Neural progenitor cell (in vitro differentiated cells): ENCODE data around the gene GRIP1.

Source experiments
- CTCF ChIP-seq: fragments of 200-600 bp; sonication (generic); IDR thresholded peaks from 2 replicates; pipeline ENCODE4 v1.5.1; 2017; ENCODE audit warnings: antibody characterized with exemption, mild to moderate bottlenecking
- EZH2 ChIP-seq: fragments of 200-600 bp; sonication (generic); IDR thresholded peaks from 2 replicates; pipeline ENCODE4 v1.6.1; 2017; ENCODE audit warnings: antibody characterized with exemption, mild to moderate bottlenecking, moderate library complexity
- EZH2phosphoT487 ChIP-seq: fragments of 200-600 bp; sonication (generic); IDR thresholded peaks from 2 replicates; pipeline ENCODE4 v1.6.1; 2017; ENCODE audit warnings: antibody characterized with exemption

- TF ChIP-seq CTCF (no peak), EZH2 (no peak), EZH2phosphoT487 (no peak)
Measured at GRCh38 chr12:66417217-66417616, 261.7 kb downstream of the GRIP1 start.
